A549 (cell line): ENCODE results near the gene SYNPR. TPM values are rescaled to one million over a fixed set of nuclear protein-coding genes. Genes with fewer than 3 reads are reported as not detected.

Experiments used
- ATAC-seq, 2 experiments: fragments of 200-7000 bp in 1 of 2; fragments of >200 bp in 1 of 2; cut with Nextera tagmentation in 1 of 2; cut with Tn5 transposase in 1 of 2; 3 replicates each; pipeline versions ENCODE4 v1.8.0 to v1.9.1; 2018 to 2020; ENCODE audit warnings: mild to moderate bottlenecking in 1 of 2, moderate library complexity in 1 of 2
- CTCF ChIA-PET: fragments of 300-600 bp; sonication (Branson Sonifier 250); formaldehyde crosslinking; extraction: SDS; loops from one replicate; lab custom pipeline; 2021; ENCODE audit warnings: antibody characterized with exemption, inconsistent platforms; lab: Yijun Ruan, JAX
- POLR2A ChIA-PET: fragments of 350-600 bp; formaldehyde crosslinking; extraction: SDS; loops from one replicate; lab custom pipeline; 2021; ENCODE audit warnings: antibody characterized with exemption, inconsistent platforms; lab: Yijun Ruan, JAX
- DNase-seq, 2 experiments: peaks; one replicate each; pipeline versions ENCODE4 v3.0.0 to v3.0.0-alpha.2; 2011 to 2016; ENCODE audit warnings: low read depth in 1 of 2, low spot score in 1 of 2
- FAIRE-seq: peaks from 2 replicates; lab custom pipeline; 2011; peaks lifted over from hg19 to GRCh38; lab: Jason Lieb, UNC
- H3K27ac ChIP-seq, 2 experiments: fragments of >200 bp; sonication (Bioruptor Twin); formaldehyde crosslinking; 3 replicates each; pipeline ENCODE4 v1.5.1; 2016 to 2017
- H3K4me1 ChIP-seq: fragments of >200 bp; sonication (Bioruptor Twin); formaldehyde crosslinking; 3 replicates; pipeline ENCODE4 v1.6.1; 2016
- H3K4me2 ChIP-seq: fragments of >200 bp; sonication (Bioruptor Twin); formaldehyde crosslinking; 3 replicates; pipeline ENCODE4 v1.6.1; 2016
- H3K4me3 ChIP-seq: fragments of >200 bp; sonication (Bioruptor Twin); formaldehyde crosslinking; 3 replicates; pipeline ENCODE4 v1.5.1; 2016
- H3K9me3 ChIP-seq: fragments of >200 bp; sonication (Bioruptor Twin); formaldehyde crosslinking; 3 replicates; pipeline ENCODE4 v1.6.1; 2016
- CBX8 ChIP-seq: fragments of 200-600 bp; sonication (generic); IDR thresholded peaks from 2 replicates; pipeline ENCODE4 v1.6.1; 2016
- CHD4 ChIP-seq: fragments of 200-600 bp; sonication (generic); IDR thresholded peaks from 2 replicates; pipeline ENCODE4 v1.6.1; 2016; ENCODE audit warnings: antibody characterized with exemption, mild to moderate bottlenecking, borderline replicate concordance
- FOSB ChIP-seq: fragments of 250-450 bp; sonication (Bioruptor Pico); IDR thresholded peaks from 2 replicates; pipeline ENCODE4 v1.5.0; 2020; ENCODE audit warnings: mild to moderate bottlenecking, moderate library complexity
- HOXB5 ChIP-seq: fragments of 250-450 bp; sonication (Bioruptor Pico); IDR thresholded peaks from 2 replicates; pipeline ENCODE4 v1.5.0; 2020; ENCODE audit warnings: mild to moderate bottlenecking, moderate library complexity
- MAFK ChIP-seq: fragments of 450-650 bp; IDR thresholded peaks from 2 replicates; pipeline ENCODE4 v1.6.1; 2014; ENCODE audit not compliant: partially characterized antibody
- MAZ ChIP-seq: fragments of 150-350 bp; IDR thresholded peaks from 2 replicates; pipeline ENCODE4 v1.6.1; 2014; ENCODE audit warnings: antibody characterized with exemption, low read depth, low read length, borderline replicate concordance
- NFE2L2 ChIP-seq: fragments of 150-350 bp; conservative IDR thresholded peaks from 2 replicates; pipeline ENCODE4 v1.6.1; 2014; ENCODE audit warnings: low read length
- RCOR1 ChIP-seq: fragments of 150-350 bp; IDR thresholded peaks from 2 replicates; pipeline ENCODE4 v1.6.1; 2014; ENCODE audit warnings: antibody characterized with exemption, low read length, low read depth
- RFX5 ChIP-seq: fragments of 450-650 bp; IDR thresholded peaks from 2 replicates; pipeline ENCODE4 v1.7.1; 2014; ENCODE audit warnings: antibody characterized with exemption, mild to moderate bottlenecking, moderate library complexity
- RNF2 ChIP-seq: fragments of 200-600 bp; sonication (generic); IDR thresholded peaks from 2 replicates; pipeline ENCODE4 v1.6.1; 2016; ENCODE audit warnings: low read depth, mild to moderate bottlenecking, antibody characterized with exemption, moderate library complexity, borderline replicate concordance
- SREBF2 ChIP-seq: fragments of 450-650 bp; IDR thresholded peaks from 2 replicates; pipeline ENCODE4 v1.6.1; 2014; ENCODE audit warnings: mild to moderate bottlenecking, moderate library complexity
- TFCP2L1 ChIP-seq: fragments of 250-450 bp; sonication (Bioruptor Pico); IDR thresholded peaks from 2 replicates; pipeline ENCODE4 v1.5.0; 2021; ENCODE audit warnings: mild to moderate bottlenecking
- ZFP36 ChIP-seq: fragments of 450-650 bp; IDR thresholded peaks from 2 replicates; pipeline ENCODE4 v1.6.1; 2014; ENCODE audit warnings: borderline replicate concordance; ENCODE audit not compliant: partially characterized antibody
- WGBS: methylation state at CpG from one replicate; pipeline ENCODE4 v1.1.6; 2017; ENCODE audit errors: missing lambda C conversion rate; 5-methylcytosine and 5-hydroxymethylcytosine counted together
- polyA plus RNA-seq, 4 experiments: library from polyadenylated mRNA; depleted of rRNA in 3 of 4; stranded (reverse); fragments of >200 nt; fragmentation: RNase III in 1 of 4; extraction: RNeasy Plus Mini Kit Qiagen cat#74134 plus additional on column Dnase treatment in 1 of 4; gene quantifications; 2 replicates in 3 of 4; 3 replicates in 1 of 4; pipeline ENCODE4 v1.2.3, GENCODE V29; 2011 to 2017
- TF ChIP-seq, protein P1 (sequence below): IDR thresholded peaks from 2 replicates; pipeline ENCODE4 v1.6.1; 2012
- TF ChIP-seq, protein P2 (sequence below): fragments of 250-450 bp; sonication (Bioruptor Pico); IDR thresholded peaks from 2 replicates; pipeline ENCODE4 v1.5.0; 2020; ENCODE audit warnings: low read depth, mild to moderate bottlenecking, moderate library complexity
- TF ChIP-seq, protein P3 (sequence below): fragments of >200 bp; sonication (Bioruptor Twin); formaldehyde crosslinking; IDR thresholded peaks from 3 replicates; pipeline ENCODE4 v1.6.1; 2016
- TF ChIP-seq, protein P4 (sequence below): fragments of >200 bp; sonication (Bioruptor Twin); formaldehyde crosslinking; IDR thresholded peaks from 2 replicates; pipeline ENCODE4 v1.6.1; 2016
- TF ChIP-seq, protein P5 (sequence below): fragments of 250-450 bp; sonication (Bioruptor Pico); IDR thresholded peaks from 2 replicates; pipeline ENCODE4 v1.5.0; 2021; ENCODE audit warnings: mild to moderate bottlenecking, moderate library complexity, borderline replicate concordance
- TF ChIP-seq, protein P6 (sequence below): fragments of 150-350 bp; IDR thresholded peaks from 2 replicates; pipeline ENCODE4 v1.6.1; 2014; ENCODE audit warnings: low read depth, mild to moderate bottlenecking, low read length

Gene SYNPR
- polyA plus RNA-seq, 2 of the 4 experiments (the other 2 are of a cell fraction), result not detected

DNA sequence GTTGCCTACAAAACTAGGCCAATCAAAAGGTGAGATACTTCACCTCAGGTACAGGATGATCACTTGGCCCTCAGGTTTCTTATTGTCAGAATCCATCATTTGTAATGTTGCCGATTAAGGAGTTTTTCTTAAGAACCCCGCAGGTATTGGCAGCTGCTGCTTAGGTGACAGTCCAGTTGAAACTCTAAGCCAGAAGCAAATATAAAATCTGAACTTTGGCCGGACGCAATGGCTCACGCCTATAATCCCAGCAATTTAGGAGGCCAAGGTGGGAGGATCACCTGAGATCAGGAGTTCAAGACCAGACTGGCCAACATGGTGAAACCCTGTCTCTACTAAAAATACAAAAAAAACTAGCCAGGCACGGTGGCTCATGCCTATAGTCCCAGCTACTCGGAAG, 331.3 kb downstream of the SYNPR start:
- ChIA-PET POLR2A (no interaction called here), CTCF (no interaction called here)
- Histone ChIP-seq H3K27ac (no peak overlapping the region), H3K4me1 (no peaks in the 10 kb centered on the region), H3K4me2 (no peak overlapping the region), H3K9me3 (no peaks in the 10 kb centered on the region), H3K4me3 (no peak overlapping the region)
- no peak for FAIRE-seq
- no peak for DNase-seq
- WGBS, result 31% methylated on average over 7 of the region's 7 CpGs
- TF ChIP-seq, protein P1, sequence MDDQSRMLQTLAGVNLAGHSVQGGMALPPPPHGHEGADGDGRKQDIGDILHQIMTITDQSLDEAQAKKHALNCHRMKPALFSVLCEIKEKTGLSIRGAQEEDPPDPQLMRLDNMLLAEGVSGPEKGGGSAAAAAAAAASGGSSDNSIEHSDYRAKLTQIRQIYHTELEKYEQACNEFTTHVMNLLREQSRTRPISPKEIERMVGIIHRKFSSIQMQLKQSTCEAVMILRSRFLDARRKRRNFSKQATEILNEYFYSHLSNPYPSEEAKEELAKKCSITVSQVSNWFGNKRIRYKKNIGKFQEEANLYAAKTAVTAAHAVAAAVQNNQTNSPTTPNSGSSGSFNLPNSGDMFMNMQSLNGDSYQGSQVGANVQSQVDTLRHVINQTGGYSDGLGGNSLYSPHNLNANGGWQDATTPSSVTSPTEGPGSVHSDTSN, result no peak
- TF ChIP-seq, protein P2, sequence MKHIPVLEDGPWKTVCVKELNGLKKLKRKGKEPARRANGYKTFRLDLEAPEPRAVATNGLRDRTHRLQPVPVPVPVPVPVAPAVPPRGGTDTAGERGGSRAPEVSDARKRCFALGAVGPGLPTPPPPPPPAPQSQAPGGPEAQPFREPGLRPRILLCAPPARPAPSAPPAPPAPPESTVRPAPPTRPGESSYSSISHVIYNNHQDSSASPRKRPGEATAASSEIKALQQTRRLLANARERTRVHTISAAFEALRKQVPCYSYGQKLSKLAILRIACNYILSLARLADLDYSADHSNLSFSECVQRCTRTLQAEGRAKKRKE (CRISPR knock-in tag), result no peak
- TF ChIP-seq, protein P3, sequence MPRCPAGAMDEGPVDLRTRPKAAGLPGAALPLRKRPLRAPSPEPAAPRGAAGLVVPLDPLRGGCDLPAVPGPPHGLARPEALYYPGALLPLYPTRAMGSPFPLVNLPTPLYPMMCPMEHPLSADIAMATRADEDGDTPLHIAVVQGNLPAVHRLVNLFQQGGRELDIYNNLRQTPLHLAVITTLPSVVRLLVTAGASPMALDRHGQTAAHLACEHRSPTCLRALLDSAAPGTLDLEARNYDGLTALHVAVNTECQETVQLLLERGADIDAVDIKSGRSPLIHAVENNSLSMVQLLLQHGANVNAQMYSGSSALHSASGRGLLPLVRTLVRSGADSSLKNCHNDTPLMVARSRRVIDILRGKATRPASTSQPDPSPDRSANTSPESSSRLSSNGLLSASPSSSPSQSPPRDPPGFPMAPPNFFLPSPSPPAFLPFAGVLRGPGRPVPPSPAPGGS, result no peak
- TF ChIP-seq RNF2 (no peak), ZFP36 (no peak), MAZ (no peak), CHD4 (no peak), MAFK (no peak), FOSB (CRISPR knock-in tag) (no peak)
- TF ChIP-seq, protein P4, sequence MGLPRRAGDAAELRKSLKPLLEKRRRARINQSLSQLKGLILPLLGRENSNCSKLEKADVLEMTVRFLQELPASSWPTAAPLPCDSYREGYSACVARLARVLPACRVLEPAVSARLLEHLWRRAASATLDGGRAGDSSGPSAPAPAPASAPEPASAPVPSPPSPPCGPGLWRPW, result no peak
- TF ChIP-seq, protein P5, sequence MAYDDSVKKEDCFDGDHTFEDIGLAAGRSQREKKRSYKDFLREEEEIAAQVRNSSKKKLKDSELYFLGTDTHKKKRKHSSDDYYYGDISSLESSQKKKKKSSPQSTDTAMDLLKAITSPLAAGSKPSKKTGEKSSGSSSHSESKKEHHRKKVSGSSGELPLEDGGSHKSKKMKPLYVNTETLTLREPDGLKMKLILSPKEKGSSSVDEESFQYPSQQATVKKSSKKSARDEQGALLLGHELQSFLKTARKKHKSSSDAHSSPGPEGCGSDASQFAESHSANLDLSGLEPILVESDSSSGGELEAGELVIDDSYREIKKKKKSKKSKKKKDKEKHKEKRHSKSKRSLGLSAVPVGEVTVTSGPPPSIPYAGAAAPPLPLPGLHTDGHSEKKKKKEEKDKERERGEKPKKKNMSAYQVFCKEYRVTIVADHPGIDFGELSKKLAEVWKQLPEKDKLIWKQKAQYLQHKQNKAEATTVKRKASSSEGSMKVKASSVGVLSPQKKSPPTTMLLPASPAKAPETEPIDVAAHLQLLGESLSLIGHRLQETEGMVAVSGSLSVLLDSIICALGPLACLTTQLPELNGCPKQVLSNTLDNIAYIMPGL, result no peak
- no peak for ATAC-seq

DNA sequence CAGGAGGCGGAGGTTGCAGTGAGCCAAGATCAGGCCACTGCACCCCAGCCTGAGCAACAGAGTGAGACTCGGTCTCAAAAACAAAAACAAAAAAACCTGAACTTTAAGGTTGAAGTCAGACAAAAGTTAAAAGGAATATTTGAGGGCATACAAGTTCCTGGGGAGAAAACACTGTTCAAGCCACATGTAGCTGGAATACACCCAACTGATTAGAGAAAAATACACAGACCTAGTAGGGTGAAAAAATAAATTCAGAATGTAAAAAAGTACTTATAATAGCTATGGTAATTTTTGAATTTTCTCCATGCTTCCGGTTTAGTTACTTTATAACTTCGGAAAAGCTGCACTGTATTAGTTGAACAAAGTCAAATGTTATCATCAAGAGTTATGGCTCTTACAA, 331.7 kb downstream of the SYNPR start:
- FAIRE-seq, result no peak
- ChIA-PET POLR2A (no interaction called here), CTCF (no interaction called here)
- no peaks in the 10 kb centered on the region for H3K4me1 ChIP-seq
- no peak for ATAC-seq
- H3K9me3 ChIP-seq, result no peaks in the 10 kb centered on the region
- H3K27ac ChIP-seq, result no peak overlapping the region
- no peak for TF ChIP-seq NFE2L2
- TF ChIP-seq RCOR1, result no peak
- no peak for TF ChIP-seq HOXB5 (CRISPR knock-in tag)
- TF ChIP-seq FOSB (CRISPR knock-in tag), result no peak
- TF ChIP-seq RFX5, result no peak
- H3K4me3 ChIP-seq, result no peak overlapping the region
- no peak for DNase-seq
- 30% methylated on average over 4 of the region's 4 CpGs for WGBS
- no peak overlapping the region for H3K4me2 ChIP-seq

DNA sequence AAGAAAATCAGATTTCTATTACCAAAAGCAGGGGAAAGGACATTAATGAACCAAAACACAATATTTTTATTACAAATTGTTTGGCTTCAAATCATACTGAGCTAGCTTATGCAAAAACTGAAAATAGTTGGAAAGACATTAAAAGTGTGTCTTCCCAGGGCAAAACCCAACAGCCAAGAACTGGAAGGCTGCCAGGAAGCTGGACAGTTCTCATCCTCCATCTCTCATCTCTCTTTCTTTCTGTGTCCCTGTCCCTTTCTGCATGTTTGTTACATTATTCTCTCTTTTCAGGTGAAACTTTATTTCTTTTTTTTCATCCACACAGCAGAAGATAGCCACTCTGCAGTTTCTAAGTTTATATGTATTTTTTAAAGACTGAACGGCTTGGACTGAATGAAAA, 333.3 kb downstream of the SYNPR start:
- Histone ChIP-seq H3K4me2 (no peak overlapping the region), H3K27ac (no peak overlapping the region), H3K9me3 (no peaks in the 10 kb centered on the region), H3K4me1 (no peaks in the 10 kb centered on the region), H3K4me3 (no peak overlapping the region)
- FAIRE-seq, result no peak
- no peak for TF ChIP-seq CBX8
- TF ChIP-seq TFCP2L1 (CRISPR knock-in tag), result no peak
- TF ChIP-seq, protein P6, sequence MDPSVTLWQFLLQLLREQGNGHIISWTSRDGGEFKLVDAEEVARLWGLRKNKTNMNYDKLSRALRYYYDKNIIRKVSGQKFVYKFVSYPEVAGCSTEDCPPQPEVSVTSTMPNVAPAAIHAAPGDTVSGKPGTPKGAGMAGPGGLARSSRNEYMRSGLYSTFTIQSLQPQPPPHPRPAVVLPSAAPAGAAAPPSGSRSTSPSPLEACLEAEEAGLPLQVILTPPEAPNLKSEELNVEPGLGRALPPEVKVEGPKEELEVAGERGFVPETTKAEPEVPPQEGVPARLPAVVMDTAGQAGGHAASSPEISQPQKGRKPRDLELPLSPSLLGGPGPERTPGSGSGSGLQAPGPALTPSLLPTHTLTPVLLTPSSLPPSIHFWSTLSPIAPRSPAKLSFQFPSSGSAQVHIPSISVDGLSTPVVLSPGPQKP, result no peak
- no peak for TF ChIP-seq FOSB (CRISPR knock-in tag)
- TF ChIP-seq SREBF2, result no peak
- ATAC-seq, result no peak
- ChIA-PET POLR2A (no interaction called here), CTCF (no interaction called here)
- DNase-seq, result no peak
- 11% methylated on average over 1 of the region's 1 CpG for WGBS
